ENCODE data around the gene GNG4.
"Not testable (repeated sequence)": the region's sequence is repeated elsewhere in the genome, so short reads cannot be mapped to it uniquely, and the experiment has no call there.

Gene GNG4

DNA sequence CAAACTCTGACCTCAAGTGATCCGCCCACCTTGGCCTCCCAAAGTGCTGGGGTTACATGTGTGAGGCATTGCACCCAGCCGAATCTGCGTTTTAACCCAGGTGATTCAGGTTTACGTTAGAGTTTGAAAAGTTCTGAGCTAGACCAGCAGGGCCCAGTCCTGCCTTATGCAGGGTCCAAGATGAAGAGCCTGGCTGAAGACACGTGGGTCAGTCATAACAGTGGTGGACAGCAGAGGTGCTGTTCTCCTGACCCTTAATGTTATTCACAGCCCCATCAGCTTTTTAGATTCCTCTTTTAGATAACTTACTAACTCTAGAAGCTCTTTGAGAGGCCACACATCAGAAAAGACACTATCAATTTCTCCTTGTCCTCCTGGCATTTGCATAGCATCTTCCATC lies 50.0 kb downstream of the GNG4 start:
- Mint-ChIP-seq H3K36me3 (ENCODE audit: low read depth) (no peaks in the 10 kb centered on the region), H3K27me3 (ENCODE audit: low read depth) (no peaks in the 10 kb centered on the region), H3K9me3 (no peaks in the 10 kb centered on the region), H3K4me3 (no peak overlapping the region), H3K4me1 (no peaks in the 10 kb centered on the region), H3K27ac (no peak overlapping the region)
- TF ChIP-seq, protein P1, sequence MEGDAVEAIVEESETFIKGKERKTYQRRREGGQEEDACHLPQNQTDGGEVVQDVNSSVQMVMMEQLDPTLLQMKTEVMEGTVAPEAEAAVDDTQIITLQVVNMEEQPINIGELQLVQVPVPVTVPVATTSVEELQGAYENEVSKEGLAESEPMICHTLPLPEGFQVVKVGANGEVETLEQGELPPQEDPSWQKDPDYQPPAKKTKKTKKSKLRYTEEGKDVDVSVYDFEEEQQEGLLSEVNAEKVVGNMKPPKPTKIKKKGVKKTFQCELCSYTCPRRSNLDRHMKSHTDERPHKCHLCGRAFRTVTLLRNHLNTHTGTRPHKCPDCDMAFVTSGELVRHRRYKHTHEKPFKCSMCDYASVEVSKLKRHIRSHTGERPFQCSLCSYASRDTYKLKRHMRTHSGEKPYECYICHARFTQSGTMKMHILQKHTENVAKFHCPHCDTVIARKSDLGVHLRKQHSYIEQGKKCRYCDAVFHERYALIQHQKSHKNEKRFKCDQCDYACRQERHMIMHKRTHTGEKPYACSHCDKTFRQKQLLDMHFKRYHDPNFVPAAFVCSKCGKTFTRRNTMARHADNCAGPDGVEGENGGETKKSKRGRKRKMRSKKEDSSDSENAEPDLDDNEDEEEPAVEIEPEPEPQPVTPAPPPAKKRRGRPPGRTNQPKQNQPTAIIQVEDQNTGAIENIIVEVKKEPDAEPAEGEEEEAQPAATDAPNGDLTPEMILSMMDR (IDR thresholded peaks at IDR 0.05; ENCODE audit: unreplicated experiment in 3 of 3): no peak

DNA sequence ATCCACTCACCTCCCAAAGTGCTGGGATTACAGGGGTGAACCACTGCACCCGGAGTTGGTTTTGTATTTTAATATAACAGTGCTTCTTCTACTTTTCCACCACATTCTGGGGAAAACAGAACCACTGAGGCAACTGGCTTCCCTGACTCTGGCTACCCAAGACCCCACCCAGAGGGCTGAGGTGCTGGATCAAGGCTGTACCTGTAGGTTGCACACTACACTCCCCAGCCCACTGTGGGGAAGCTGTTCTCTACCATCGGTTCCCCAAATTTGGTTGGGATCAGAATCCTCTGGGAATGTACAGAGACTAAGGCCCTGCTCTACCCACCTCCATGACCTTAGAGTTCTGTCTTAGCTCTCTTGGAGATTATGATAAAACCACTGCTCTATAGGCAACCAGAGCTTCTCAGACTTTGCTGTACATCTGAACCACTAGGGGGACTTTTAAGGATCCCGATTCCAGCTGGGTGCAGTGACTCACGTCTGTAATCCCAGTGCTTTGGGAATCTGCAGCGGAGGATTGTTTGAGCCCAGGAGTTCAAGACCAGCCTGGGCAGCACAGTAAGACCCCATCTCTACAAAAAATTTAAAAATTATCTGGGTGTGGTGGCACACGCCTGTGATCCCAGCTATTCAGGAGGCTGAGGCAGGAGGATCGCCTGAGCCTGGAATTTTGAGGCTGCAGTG lies 51.6 kb downstream of the GNG4 start:
- Mint-ChIP-seq H3K4me1 (no peaks in the 10 kb centered on the region), H3K9me3 (no peaks in the 10 kb centered on the region), H3K27me3 (ENCODE audit: low read depth) (no peaks in the 10 kb centered on the region), H3K4me3 (no peak overlapping the region), H3K27ac (no peak overlapping the region), H3K36me3 (ENCODE audit: low read depth) (no peaks in the 10 kb centered on the region)
- TF ChIP-seq, protein P1 (IDR thresholded peaks at IDR 0.05; ENCODE audit: unreplicated experiment in 3 of 3): peak in 1 of 3 experiments; percentile 11

DNA sequence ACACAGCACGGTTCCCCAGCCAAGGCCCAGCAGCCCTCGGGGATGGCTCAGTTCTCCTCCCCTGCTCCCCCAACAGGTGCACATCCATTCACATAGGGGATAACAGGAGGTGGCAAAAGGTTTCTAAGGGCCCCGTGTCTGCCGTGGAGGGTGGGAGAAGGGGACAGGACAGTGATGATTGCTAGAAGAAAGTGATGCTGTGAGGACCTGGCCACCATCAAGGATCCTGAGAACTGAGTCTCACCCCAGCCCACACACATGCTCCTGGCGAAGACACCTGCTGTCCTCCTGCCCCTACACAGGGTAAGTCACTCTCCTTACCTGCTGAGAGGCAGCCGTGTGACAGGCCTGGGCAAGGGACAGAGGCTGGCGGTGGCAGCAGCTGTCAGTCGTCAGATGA lies 54.5 kb downstream of the GNG4 start:
- no peak overlapping the region for H3K4me3 Mint-ChIP-seq
- no peaks in the 10 kb centered on the region for H3K36me3 Mint-ChIP-seq (ENCODE audit: low read depth)
- TF ChIP-seq, protein P1 (IDR thresholded peaks at IDR 0.05; ENCODE audit: unreplicated experiment in 3 of 3): no peak
- peaks cover 4% of the 10 kb centered on the region for H3K27me3 Mint-ChIP-seq (ENCODE audit: low read depth)
- H3K4me1 Mint-ChIP-seq: no peaks in the 10 kb centered on the region
- H3K9me3 Mint-ChIP-seq: peaks cover 5% of the 10 kb centered on the region
- H3K27ac Mint-ChIP-seq: no peak overlapping the region

DNA sequence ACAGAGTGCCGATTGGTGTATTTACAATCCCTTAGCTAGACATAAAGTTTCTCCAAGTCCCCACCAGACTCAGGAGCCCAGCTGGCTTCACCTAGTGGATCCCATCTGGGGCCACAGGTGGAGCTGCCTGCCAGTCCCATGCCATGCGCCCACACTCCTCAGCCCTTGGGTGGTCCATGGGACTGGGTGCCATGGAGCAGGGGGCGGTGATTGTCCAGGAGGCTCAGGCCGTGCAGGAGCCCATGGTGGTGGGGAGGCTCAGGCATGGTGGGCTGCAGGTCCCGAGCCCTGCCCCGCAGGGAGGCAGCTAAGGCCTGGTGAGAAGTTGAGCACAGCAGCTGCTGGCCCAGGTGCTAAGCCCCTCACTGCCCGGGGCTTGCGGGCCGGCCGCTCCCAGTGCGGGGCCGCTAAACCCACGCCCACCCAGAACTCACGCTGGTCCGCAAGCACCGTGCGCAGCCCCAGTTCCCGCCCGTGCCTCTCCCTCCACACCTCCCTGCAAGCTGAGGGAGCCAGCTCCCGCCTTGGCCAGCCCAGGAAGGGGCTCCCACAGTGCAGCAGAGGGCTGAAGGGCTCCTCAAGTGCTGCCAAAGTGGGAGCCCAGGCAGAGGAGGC lies 55.2 kb downstream of the GNG4 start:
- peaks cover 12% of the 10 kb centered on the region for H3K9me3 Mint-ChIP-seq
- H3K27me3 Mint-ChIP-seq (ENCODE audit: low read depth); H3K36me3 Mint-ChIP-seq (ENCODE audit: low read depth); H3K27ac Mint-ChIP-seq; H3K4me1 Mint-ChIP-seq; H3K4me3 Mint-ChIP-seq: not testable (repeated sequence)

DNA sequence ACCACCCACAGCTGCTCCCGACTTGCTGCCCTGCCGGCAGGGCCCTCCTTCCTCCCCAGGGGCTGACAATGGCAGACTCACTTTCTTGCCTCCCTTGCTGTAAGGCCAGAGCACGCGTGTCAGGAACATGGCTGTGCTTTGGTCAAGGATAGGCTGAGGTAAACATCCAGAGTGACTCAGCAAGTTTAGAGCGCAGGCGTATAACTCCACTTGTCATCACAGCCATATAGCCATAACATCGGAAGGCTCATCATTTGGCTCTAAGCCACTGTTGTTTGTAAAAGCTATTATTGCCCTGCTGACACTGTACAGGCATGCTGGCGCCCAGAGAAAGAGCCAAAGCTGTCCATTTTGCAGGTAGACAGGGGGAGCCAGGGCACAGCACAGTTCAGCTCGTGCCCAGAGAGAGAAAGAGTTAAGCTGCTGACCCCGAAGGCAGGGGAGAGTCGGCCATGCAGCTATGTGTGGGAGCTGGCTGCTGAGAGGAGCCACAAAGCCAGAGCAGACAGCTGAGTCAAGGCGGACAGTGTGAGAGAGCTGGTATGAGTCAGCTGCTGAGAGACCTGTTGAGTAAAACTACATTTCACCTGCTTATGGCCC lies 60.6 kb downstream of the GNG4 start:
- no peak overlapping the region for H3K27ac Mint-ChIP-seq
- H3K9me3 Mint-ChIP-seq: peaks cover 33% of the 10 kb centered on the region
- H3K4me3 Mint-ChIP-seq: no peak overlapping the region
- peaks cover 7% of the 10 kb centered on the region for H3K36me3 Mint-ChIP-seq (ENCODE audit: low read depth)
- TF ChIP-seq, protein P1 (IDR thresholded peaks at IDR 0.05; ENCODE audit: unreplicated experiment in 3 of 3): no peak
- no peaks in the 10 kb centered on the region for H3K4me1 Mint-ChIP-seq
- peaks cover 7% of the 10 kb centered on the region for H3K27me3 Mint-ChIP-seq (ENCODE audit: low read depth)

DNA sequence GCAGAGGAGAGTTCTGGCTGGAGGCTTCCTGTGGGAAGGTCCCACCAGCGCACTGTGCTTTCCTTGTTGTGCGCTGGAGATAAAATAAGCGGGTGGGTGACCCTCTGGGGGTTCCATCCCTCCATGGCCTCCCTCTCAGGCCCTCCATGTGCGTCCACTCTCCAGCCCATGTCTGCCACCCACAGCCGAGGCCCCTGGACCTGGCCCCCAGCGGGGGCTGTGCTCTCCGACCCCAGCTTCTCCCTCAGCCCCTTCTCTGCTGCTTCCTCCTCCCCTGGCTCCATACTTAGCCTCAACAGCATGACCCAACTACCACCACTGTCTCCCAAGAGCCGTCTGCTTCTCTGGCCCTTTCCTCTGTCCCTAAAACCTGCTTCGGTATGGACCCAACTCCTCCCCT lies 61.4 kb downstream of the GNG4 start:
- peaks cover 7% of the 10 kb centered on the region for H3K36me3 Mint-ChIP-seq (ENCODE audit: low read depth)

More for the DNA sequence above, 61.4 kb downstream of the GNG4 start:
- TF ChIP-seq, protein P1 (IDR thresholded peaks at IDR 0.05; ENCODE audit: unreplicated experiment in 3 of 3): no peak
- Mint-ChIP-seq H3K4me1 (no peaks in the 10 kb centered on the region), H3K27ac (no peak overlapping the region), H3K4me3 (no peak overlapping the region), H3K9me3 (peaks cover 33% of the 10 kb centered on the region), H3K27me3 (ENCODE audit: low read depth) (peaks cover 7% of the 10 kb centered on the region)
